CD8-positive, alpha-beta memory T cell (primary cell): ENCODE measurements around the gene P3H4. TPM values are rescaled to one million over a fixed set of nuclear protein-coding genes. Genes with fewer than 3 reads are reported as not detected.

Experiments
- CTCF ChIA-PET: fragments of 350-600 bp; sonication (Branson Sonifier 250); formaldehyde crosslinking; loops from one replicate; lab custom pipeline; 2021; ENCODE audit warnings: antibody characterized with exemption; lab: Charles Lee
- POLR2A ChIA-PET: fragments of 350-600 bp; sonication (Branson Sonifier 250); formaldehyde crosslinking; loops from one replicate; lab custom pipeline; 2021; ENCODE audit warnings: antibody characterized with exemption; lab: Charles Lee
- DNase-seq, 5 donors: peaks; one replicate each; pipeline versions ENCODE4 v3.0.0 to v3.0.0-alpha.2; 2020 to 2022; ENCODE audit warnings: mixed read lengths in 1 of 5
- H3K27ac ChIP-seq: one replicate; pipeline ENCODE4 v1.7.0; 2013; ENCODE audit warnings: low read depth, mild to moderate bottlenecking, low read length, moderate library complexity
- H3K27me3 ChIP-seq: 2 replicates; pipeline ENCODE4 v1.7.0; 2013; ENCODE audit warnings: low read length, mild to moderate bottlenecking; ENCODE audit not compliant: insufficient read depth, poor library complexity, severe bottlenecking
- H3K36me3 ChIP-seq: 2 replicates; pipeline ENCODE4 v1.7.0; 2013; ENCODE audit warnings: mild to moderate bottlenecking, low read length, moderate library complexity; ENCODE audit not compliant: insufficient read depth
- H3K4me1 ChIP-seq: 2 replicates; pipeline ENCODE4 v1.7.0; 2013; ENCODE audit warnings: mild to moderate bottlenecking, low read length, moderate library complexity; ENCODE audit not compliant: insufficient read depth
- H3K4me3 ChIP-seq: 2 replicates; pipeline ENCODE4 v1.7.0; 2013; ENCODE audit warnings: mild to moderate bottlenecking, low read length
- H3K9me3 ChIP-seq: 2 replicates; pipeline ENCODE4 v1.7.0; 2013; ENCODE audit warnings: mild to moderate bottlenecking, low read length
- H3K27ac Mint-ChIP-seq, 8 donors: one replicate each; pipeline ENCODE4 v1.8.0; 2020 to 2021; ENCODE audit warnings: mixed read lengths in 8 of 8, mild to moderate bottlenecking in 6 of 8, inconsistent platforms in 3 of 8, moderate library complexity in 3 of 8
- H3K27me3 Mint-ChIP-seq, 2 donors: one replicate each; pipeline ENCODE4 v1.8.0; 2020 to 2021; ENCODE audit warnings: mixed read lengths in 2 of 2, mild to moderate bottlenecking in 1 of 2, moderate library complexity in 1 of 2
- H3K36me3 Mint-ChIP-seq, 3 donors: one replicate each; pipeline ENCODE4 v1.8.0; 2020 to 2021; ENCODE audit warnings: mixed read lengths in 3 of 3, inconsistent platforms in 1 of 3, mild to moderate bottlenecking in 1 of 3
- H3K4me1 Mint-ChIP-seq, 3 donors: one replicate each; pipeline ENCODE4 v1.8.0; 2020 to 2021; ENCODE audit warnings: mixed read lengths in 3 of 3, inconsistent platforms in 1 of 3, mild to moderate bottlenecking in 1 of 3
- H3K4me3 Mint-ChIP-seq, 7 donors: one replicate each; pipeline ENCODE4 v1.8.0; 2020 to 2021; ENCODE audit warnings: mixed read lengths in 7 of 7, mild to moderate bottlenecking in 6 of 7, moderate library complexity in 4 of 7, inconsistent platforms in 2 of 7
- H3K9me3 Mint-ChIP-seq, 5 donors: one replicate each; pipeline ENCODE4 v1.8.0; 2020 to 2022; ENCODE audit warnings: mixed read lengths in 5 of 5, mild to moderate bottlenecking in 3 of 5, moderate library complexity in 2 of 5, inconsistent platforms in 1 of 5
- polyA plus RNA-seq: library from polyadenylated mRNA; unstranded; fragments of 300-500 nt; fragmentation: Illumina TruSeq; gene quantifications from one replicate; pipeline ENCODE4 v1.2.3, GENCODE V29; 2021
- total RNA-seq, 2 experiments: library from RNA; stranded (reverse); gene quantifications; one replicate each; pipeline ENCODE4 v1.2.3, GENCODE V29; 2021

P3H4 gene
- total and polyA plus RNA-seq, 3 experiments from 2014 or later = 2.6 to 5.4 (median 3.7) TPM

DNA sequence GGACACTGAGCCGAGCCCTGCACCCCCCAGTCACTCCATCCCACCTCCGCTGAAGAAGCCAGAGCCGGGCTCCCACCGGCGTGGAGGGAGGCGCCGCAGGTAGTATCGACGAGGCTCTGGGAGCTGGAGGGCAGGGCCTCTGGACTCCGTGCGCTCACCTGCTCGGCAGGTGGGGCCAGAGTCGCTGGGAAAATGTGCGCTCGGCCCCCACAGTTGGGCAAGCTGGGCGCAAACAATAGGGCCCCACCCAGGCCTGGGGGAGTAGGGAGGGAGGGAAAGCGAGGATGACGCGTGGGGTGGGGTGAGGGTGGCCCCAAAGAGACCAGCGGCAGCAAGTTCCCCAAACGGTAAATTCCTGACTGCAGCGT lies 25.9 kb downstream of the P3H4 start:
- H3K4me3 ChIP-seq = peak overlapping the region; percentile 39
- peaks cover 16% of the 10 kb centered on the region for H3K4me1 ChIP-seq
- H3K4me3 Mint-ChIP-seq = peak overlapping the region; percentile 42 to 85 (median 63)
- H3K27ac ChIP-seq = peak overlapping the region; percentile 51
- peaks cover 20 to 47% of the 10 kb centered on the region in 2 donors for H3K27me3 Mint-ChIP-seq
- POLR2A ChIA-PET = no interaction called here
- no peaks in the 10 kb centered on the region for H3K36me3 ChIP-seq
- H3K4me1 Mint-ChIP-seq = peaks cover 9 to 39% (median 14%) of the 10 kb centered on the region in 3 donors
- H3K36me3 Mint-ChIP-seq = no peaks in the 10 kb centered on the region
- no peaks in the 10 kb centered on the region for H3K9me3 ChIP-seq
- H3K27me3 ChIP-seq = peaks cover 15% of the 10 kb centered on the region
- DNase-seq = no peak
- H3K9me3 Mint-ChIP-seq = peaks cover 0 to 2% (median 0%) of the 10 kb centered on the region in 5 donors
- no peak overlapping the region for H3K27ac Mint-ChIP-seq
- CTCF ChIA-PET = interaction anchor here (0.7 to 1.6 kb wide), 5 partner anchors 8 to 180 kb away, joined by 3 to 4 read pairs (median 4); no protein-coding TSS in a partner anchor

GRCh38 chr17:41785091-41785858 lies 26.5 kb downstream of the P3H4 start:
- POLR2A ChIA-PET = no interaction called here
- peak overlapping the region; percentile 27 to 67 (median 59) for H3K4me3 Mint-ChIP-seq
- peak overlapping the region; percentile 51 for H3K27ac ChIP-seq

DNA sequence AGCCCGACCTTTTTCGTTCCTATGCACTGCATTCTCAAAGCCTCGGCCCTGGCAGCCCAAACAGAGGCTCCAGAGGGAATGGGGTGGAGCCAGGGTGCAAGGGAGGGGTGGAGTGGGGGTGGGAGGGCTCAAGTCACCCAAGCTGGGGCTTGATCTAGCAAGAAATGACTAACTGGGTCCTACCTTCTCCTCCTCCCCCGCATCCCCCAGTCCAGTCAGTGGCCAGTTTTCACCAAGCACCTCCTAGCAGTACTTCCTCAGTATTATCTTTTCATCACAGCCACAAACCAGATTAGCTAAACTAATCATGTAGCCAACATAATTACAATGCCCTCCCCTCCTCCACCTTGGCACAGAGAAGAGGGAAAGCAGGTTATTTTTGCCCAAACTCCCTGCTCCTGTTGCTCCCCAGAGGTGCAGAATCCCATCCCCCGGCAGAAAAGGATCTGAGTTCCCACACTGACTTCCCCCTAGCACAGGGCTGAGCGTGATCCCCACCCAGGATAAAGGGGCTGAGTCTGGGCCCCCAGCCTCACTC lies 27.5 kb downstream of the P3H4 start:
- Histone ChIP-seq H3K4me1 (peaks cover 16% of the 10 kb centered on the region), H3K27ac (peak overlapping the region; percentile 47), H3K9me3 (no peaks in the 10 kb centered on the region), H3K4me3 (no peak overlapping the region), H3K36me3 (no peaks in the 10 kb centered on the region), H3K27me3 (peaks cover 15% of the 10 kb centered on the region)
- Mint-ChIP-seq H3K4me1 (peaks cover 9 to 34% (median 14%) of the 10 kb centered on the region in 3 donors), H3K9me3 (peaks cover 0 to 2% (median 0%) of the 10 kb centered on the region in 5 donors), H3K27ac (no peak overlapping the region), H3K4me3 (peak overlapping the region in 4 of 7 donors; percentile 45 to 68 (median 58)), H3K36me3 (no peaks in the 10 kb centered on the region), H3K27me3 (peaks cover 22 to 43% of the 10 kb centered on the region in 2 donors)
- POLR2A ChIA-PET = interaction anchor here (0.8 kb wide), 1 partner anchor 32 kb away, joined by 15 read pairs; no protein-coding TSS in a partner anchor
- DNase-seq = no peak
- CTCF ChIA-PET = interaction anchor here (1.6 kb wide), 1 partner anchor 27 kb away, joined by 4 read pairs; no protein-coding TSS in a partner anchor

More at GRCh38 chr17:41785091-41785858, 26.5 kb downstream of the P3H4 start:
- H3K27me3 Mint-ChIP-seq = peaks cover 22 to 43% of the 10 kb centered on the region in 2 donors
- no peaks in the 10 kb centered on the region for H3K36me3 Mint-ChIP-seq
- H3K27me3 ChIP-seq = peaks cover 15% of the 10 kb centered on the region
- no peak overlapping the region for H3K27ac Mint-ChIP-seq
- no peaks in the 10 kb centered on the region for H3K36me3 ChIP-seq
- peak overlapping the region; percentile 39 for H3K4me3 ChIP-seq
- H3K4me1 ChIP-seq = peaks cover 16% of the 10 kb centered on the region
- peaks cover 9 to 34% (median 14%) of the 10 kb centered on the region in 3 donors for H3K4me1 Mint-ChIP-seq
- DNase-seq = no peak
- peaks cover 0 to 2% (median 0%) of the 10 kb centered on the region in 5 donors for H3K9me3 Mint-ChIP-seq
- H3K9me3 ChIP-seq = no peaks in the 10 kb centered on the region
- CTCF ChIA-PET = interaction anchor here (0.7 to 1.6 kb wide), 4 partner anchors 11 to 181 kb away, joined by 3 to 4 read pairs (median 4); no protein-coding TSS in a partner anchor

DNA sequence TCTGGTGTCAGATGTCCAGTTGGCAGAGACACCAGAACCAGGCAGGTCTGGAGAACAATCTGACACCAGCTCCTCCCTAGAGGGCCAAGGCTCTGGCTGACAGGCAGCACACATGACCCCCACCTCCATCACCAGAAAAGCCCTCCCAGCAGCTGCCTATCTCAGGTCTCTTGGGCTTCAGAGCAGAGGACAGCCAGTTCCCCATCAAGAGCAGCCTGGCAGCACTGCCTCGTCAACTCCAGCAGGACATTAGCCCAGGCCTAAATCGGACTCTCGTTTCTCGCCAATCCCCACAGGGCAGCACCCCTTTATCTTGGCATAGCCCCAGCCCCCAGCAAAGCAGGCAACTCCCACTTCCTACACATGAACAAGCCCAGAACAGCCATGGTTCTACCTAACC lies 29.6 kb downstream of the P3H4 start:
- ChIA-PET POLR2A (no interaction called here), CTCF (no interaction called here)
- H3K27me3 ChIP-seq = peaks cover 15% of the 10 kb centered on the region
- Mint-ChIP-seq H3K36me3 (no peaks in the 10 kb centered on the region), H3K27ac (no peak overlapping the region), H3K4me1 (peaks cover 9 to 22% (median 9%) of the 10 kb centered on the region in 3 donors), H3K27me3 (peaks cover 18 to 37% of the 10 kb centered on the region in 2 donors), H3K4me3 (no peak overlapping the region), H3K9me3 (peaks cover 0 to 2% (median 0%) of the 10 kb centered on the region in 5 donors)
- H3K36me3 ChIP-seq = no peaks in the 10 kb centered on the region
- H3K4me1 ChIP-seq = peaks cover 15% of the 10 kb centered on the region
- peak overlapping the region; percentile 24 for H3K27ac ChIP-seq
- no peak for DNase-seq
- no peaks in the 10 kb centered on the region for H3K9me3 ChIP-seq
- no peak overlapping the region for H3K4me3 ChIP-seq

GRCh38 chr17:41781404-41782110 lies 30.2 kb downstream of the P3H4 start:
- ChIA-PET CTCF (no interaction called here), POLR2A (no interaction called here)
- peak overlapping the region in 1 of 8 donors; percentile 43 for H3K27ac Mint-ChIP-seq
- no peak for DNase-seq
- H3K4me3 ChIP-seq = no peak overlapping the region
- peaks cover 15% of the 10 kb centered on the region for H3K27me3 ChIP-seq
- peaks cover 13 to 31% of the 10 kb centered on the region in 2 donors for H3K27me3 Mint-ChIP-seq
- H3K9me3 ChIP-seq = no peaks in the 10 kb centered on the region
- H3K4me1 ChIP-seq = peaks cover 9% of the 10 kb centered on the region
- H3K36me3 Mint-ChIP-seq = no peaks in the 10 kb centered on the region
- no peaks in the 10 kb centered on the region for H3K36me3 ChIP-seq
- H3K4me3 Mint-ChIP-seq = no peak overlapping the region
- H3K9me3 Mint-ChIP-seq = no peaks in the 10 kb centered on the region
- H3K27ac ChIP-seq = peak overlapping the region; percentile 24
- H3K4me1 Mint-ChIP-seq = peaks cover 4 to 17% (median 5%) of the 10 kb centered on the region in 3 donors

DNA sequence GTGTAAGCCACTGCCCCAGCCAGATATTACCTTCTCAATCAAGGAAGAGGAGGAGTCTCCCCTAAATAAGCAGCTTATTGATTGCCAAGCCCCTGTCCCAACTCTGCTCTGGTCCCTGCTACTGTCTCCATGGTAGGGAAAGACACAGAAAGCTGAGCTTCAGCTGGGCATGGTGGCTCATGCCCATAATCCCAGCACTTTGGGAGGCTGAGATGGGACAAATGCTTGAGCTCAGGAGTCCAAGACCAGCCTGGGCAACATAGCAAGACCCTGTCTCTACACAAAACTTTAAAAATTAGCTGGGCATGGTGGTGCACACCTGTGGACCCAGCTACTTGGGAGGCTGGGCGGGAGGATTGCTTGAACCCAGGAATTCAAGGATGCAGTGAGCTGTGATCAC lies 31.8 kb downstream of the P3H4 start:
- Mint-ChIP-seq H3K27me3 (peaks cover 10 to 38% of the 10 kb centered on the region in 2 donors), H3K4me3 (no peak overlapping the region), H3K36me3 (no peaks in the 10 kb centered on the region), H3K4me1 (peaks cover 0 to 6% (median 3%) of the 10 kb centered on the region in 3 donors), H3K9me3 (peaks cover 0 to 2% (median 0%) of the 10 kb centered on the region in 5 donors), H3K27ac (no peak overlapping the region)
- peaks cover 5% of the 10 kb centered on the region for H3K27me3 ChIP-seq
- H3K4me1 ChIP-seq = no peaks in the 10 kb centered on the region
- no peaks in the 10 kb centered on the region for H3K9me3 ChIP-seq
- H3K36me3 ChIP-seq = no peaks in the 10 kb centered on the region
- POLR2A ChIA-PET = no interaction called here
- no peak overlapping the region for H3K4me3 ChIP-seq
- CTCF ChIA-PET = no interaction called here
- DNase-seq = no peak
- no peak overlapping the region for H3K27ac ChIP-seq

- Histone ChIP-seq H3K4me3 (no peak overlapping the region), H3K36me3 (no peaks in the 10 kb centered on the region), H3K9me3 (no peaks in the 10 kb centered on the region), H3K27me3 (no peaks in the 10 kb centered on the region), H3K4me1 (no peaks in the 10 kb centered on the region), H3K27ac (no peak overlapping the region)
- no peak for DNase-seq
- ChIA-PET CTCF (interaction anchor here (1.3 kb wide), 2 partner anchors 8 to 24 kb away, joined by 4 read pairs; partner anchors contain the start of gene JUP), POLR2A (no interaction called here)
- peaks cover 0 to 2% (median 0%) of the 10 kb centered on the region in 5 donors for H3K9me3 Mint-ChIP-seq
- no peak overlapping the region for H3K4me3 Mint-ChIP-seq
- H3K27ac Mint-ChIP-seq = no peak overlapping the region
- H3K36me3 Mint-ChIP-seq = no peaks in the 10 kb centered on the region
- peaks cover 4 to 29% of the 10 kb centered on the region in 2 donors for H3K27me3 Mint-ChIP-seq
- no peaks in the 10 kb centered on the region for H3K4me1 Mint-ChIP-seq
Measured at GRCh38 chr17:41777574-41778188, 34.1 kb downstream of the P3H4 start.
